Progenitor cell of endocrine pancreas (in vitro differentiated cells): ENCODE data around the gene TRIM23. TPM values are rescaled to one million over a fixed set of nuclear protein-coding genes. Genes with fewer than 3 reads are reported as not detected.
"Not testable (repeated sequence)": the region's sequence is repeated elsewhere in the genome, so short reads cannot be mapped to it uniquely, and the experiment has no call there.

Experiments
- DNase-seq: peaks from one replicate; pipeline ENCODE4 v3.0.0; 2021; ENCODE audit warnings: low spot score; ENCODE audit not compliant: unreplicated experiment
- H3K27ac Mint-ChIP-seq: 2 replicates; pipeline ENCODE4 v1.8.0; 2021; ENCODE audit warnings: mild to moderate bottlenecking, moderate library complexity, mixed read lengths
- H3K27me3 Mint-ChIP-seq: 2 replicates; pipeline ENCODE4 v1.8.0; 2021; ENCODE audit warnings: mixed read lengths
- H3K36me3 Mint-ChIP-seq: 2 replicates; pipeline ENCODE4 v1.8.0; 2022; ENCODE audit warnings: mixed read lengths; ENCODE audit not compliant: insufficient read depth
- H3K4me1 Mint-ChIP-seq: 2 replicates; pipeline ENCODE4 v1.8.0; 2021; ENCODE audit warnings: low read depth, mixed read lengths
- H3K4me3 Mint-ChIP-seq: 2 replicates; pipeline ENCODE4 v1.8.0; 2021; ENCODE audit warnings: low read depth, mild to moderate bottlenecking, moderate library complexity, mixed read lengths
- H3K9me3 Mint-ChIP-seq: 2 replicates; pipeline ENCODE4 v1.8.0; 2021; ENCODE audit warnings: low read depth, mixed read lengths
- CTCF ChIP-seq: fragments of 200-600 bp; sonication (generic); IDR thresholded peaks from one replicate; pipeline ENCODE4 v1.5.0; 2021; ENCODE audit warnings: antibody characterized with exemption, mild to moderate bottlenecking; ENCODE audit not compliant: unreplicated experiment
- total RNA-seq: library from RNA; stranded (reverse); gene quantifications from 2 replicates; pipeline ENCODE4 v1.2.1, GENCODE V29; 2021

The TRIM23 gene
- total RNA-seq, 1 donor from 2014 or later: 14.9 TPM

- TF ChIP-seq CTCF: no peak
- Mint-ChIP-seq H3K4me3 (peak overlapping the region; percentile 99), H3K4me1 (peaks cover 24% of the 10 kb centered on the region), H3K27me3 (no peaks in the 10 kb centered on the region), H3K9me3 (no peaks in the 10 kb centered on the region), H3K27ac (peak overlapping the region; percentile 91), H3K36me3 (peaks cover 5% of the 10 kb centered on the region)
- no peak for DNase-seq
Measured at GRCh38 chr5:65625743-65626142, 1.6 kb upstream of the TRIM23 start.

- peak within 1 kb of the TSS; percentile 98 for H3K27ac Mint-ChIP-seq
- peak; percentile 24 for TF ChIP-seq CTCF
- no peaks in the 10 kb centered on the region for H3K27me3 Mint-ChIP-seq
- DNase-seq: peak; percentile 48
- H3K4me3 Mint-ChIP-seq: peak within 1 kb of the TSS; percentile 99
- peaks cover 24% of the 10 kb centered on the region for H3K4me1 Mint-ChIP-seq
- peaks cover 5% of the 10 kb centered on the region for H3K36me3 Mint-ChIP-seq
- no peaks in the 10 kb centered on the region for H3K9me3 Mint-ChIP-seq
Measured at GRCh38 chr5:65624571-65625555, 730 bp upstream of the TRIM23 start, which contains the start of the genes SHLD3 and TRAPPC13. SHLD3 (plus strand) TSS chr5:65625027; CDS start chr5:65629588, 4,561 bp downstream. TRAPPC13 (plus strand) TSS chr5:65625027; CDS start chr5:65625061, 34 bp downstream.

GRCh38 chr5:65623482-65623881 is 651 bp downstream of the TRIM23 start:
- peak overlapping the region; percentile 99 for H3K4me3 Mint-ChIP-seq
- H3K9me3 Mint-ChIP-seq: no peaks in the 10 kb centered on the region
- no peaks in the 10 kb centered on the region for H3K27me3 Mint-ChIP-seq
- H3K27ac Mint-ChIP-seq: peak overlapping the region; percentile 98
- DNase-seq: no peak
- H3K36me3 Mint-ChIP-seq: peaks cover 2% of the 10 kb centered on the region
- TF ChIP-seq CTCF: no peak
- H3K4me1 Mint-ChIP-seq: peaks cover 24% of the 10 kb centered on the region

- not testable (repeated sequence) for H3K9me3 Mint-ChIP-seq, H3K27ac Mint-ChIP-seq, H3K27me3 Mint-ChIP-seq, H3K36me3 Mint-ChIP-seq, DNase-seq
- H3K4me1 Mint-ChIP-seq: peaks cover 21% of the 10 kb centered on the region
- peak overlapping the region; percentile 41 for H3K4me3 Mint-ChIP-seq
Measured at GRCh38 chr5:65621961-65622360, 2.2 kb downstream of the TRIM23 start.

- no peak overlapping the region for H3K27ac Mint-ChIP-seq
- H3K4me3 Mint-ChIP-seq: no peak overlapping the region
- no peaks in the 10 kb centered on the region for H3K27me3 Mint-ChIP-seq
Measured at GRCh38 chr5:65620021-65620420, 4.1 kb downstream of the TRIM23 start.

More at GRCh38 chr5:65620021-65620420, 4.1 kb downstream of the TRIM23 start:
- Mint-ChIP-seq H3K36me3 (peaks cover 7% of the 10 kb centered on the region), H3K9me3 (no peaks in the 10 kb centered on the region), H3K4me1 (peaks cover 11% of the 10 kb centered on the region)
- DNase-seq: no peak
- TF ChIP-seq CTCF: no peak
